Motor neuron (in vitro differentiated cells): ENCODE results near the gene VOPP1. TPM values are rescaled to one million over a fixed set of nuclear protein-coding genes. Genes with fewer than 3 reads are reported as not detected.

Experiments used
- ATAC-seq, 8 experiments: fragments of 200-7000 bp; cut with Tn5 transposase; replicated peaks in 6 of 8; 2 replicates each; pipeline ENCODE4 v1.8.0; 2021; ENCODE audit warnings: mild to moderate bottlenecking in 8 of 8, moderate library complexity in 8 of 8
- H3K27ac ChIP-seq, 2 donors: fragments of 250-450 bp; sonication (Bioruptor Pico); 2 replicates each; pipeline ENCODE4 v1.9.0; 2021; ENCODE audit warnings: antibody characterized with exemption in 2 of 2, mild to moderate bottlenecking in 2 of 2, moderate library complexity in 1 of 2
- H3K4me1 ChIP-seq, 2 donors: fragments of 250-450 bp; sonication (Bioruptor Pico); replicated peaks in 1 of 2; 2 replicates each; pipeline ENCODE4 v1.6.1; 2021; ENCODE audit warnings: antibody characterized with exemption in 2 of 2, mild to moderate bottlenecking in 2 of 2, moderate library complexity in 1 of 2
- H3K4me3 ChIP-seq, 5 donors: fragments of 250-450 bp; sonication (Bioruptor Pico); 2 replicates each; pipeline ENCODE4 v1.9.0; 2021; ENCODE audit warnings: antibody characterized with exemption in 5 of 5, mild to moderate bottlenecking in 5 of 5, moderate library complexity in 4 of 5
- WGBS, 10 experiments: fragments of 450-650 bp; shearing (Covaris generic); methylation state at CpG; one replicate each; pipeline ENCODE4 v1.0.0; 2022; 5-methylcytosine and 5-hydroxymethylcytosine counted together
- in situ Hi-C, 9 experiments: fragments of 400-800 bp; cut with MboI; loops; one replicate each; pipeline ENCODE4 v1.15.0; 2021; ENCODE audit warnings: low sequenced_read_pairs in 9 of 9, low pct_unique_long_range_greater_than_20kb in 2 of 9; ENCODE audit not compliant: unreplicated experiment in 9 of 9
- total RNA-seq, 8 experiments: library from RNA; unstranded; fragments of 300-600 nt; gene quantifications; 2 replicates each; pipeline versions ENCODE4 v1.2.3 to v1.2.4, GENCODE V29; 2022

The VOPP1 gene
- total RNA-seq, 8 experiments from 2014 or later, result 43.9 to 131 (median 56.3) TPM

- 93 to 100% (median 98%) methylated on average over 1 to 6 of the region's 7 CpGs; no CpG with 5 or more reads in 6 of the 10 experiments for WGBS, 10 experiments
- in situ Hi-C loops, result no loop called here
- Histone ChIP-seq H3K27ac (no peak overlapping the region), H3K4me3 (no peak overlapping the region), H3K4me1 (peaks cover 0 to 4% of the 10 kb centered on the region in 2 donors)
- no peak for ATAC-seq
Measured at GRCh38 chr7:55498142-55498541, 74.2 kb downstream of the VOPP1 start.

DNA sequence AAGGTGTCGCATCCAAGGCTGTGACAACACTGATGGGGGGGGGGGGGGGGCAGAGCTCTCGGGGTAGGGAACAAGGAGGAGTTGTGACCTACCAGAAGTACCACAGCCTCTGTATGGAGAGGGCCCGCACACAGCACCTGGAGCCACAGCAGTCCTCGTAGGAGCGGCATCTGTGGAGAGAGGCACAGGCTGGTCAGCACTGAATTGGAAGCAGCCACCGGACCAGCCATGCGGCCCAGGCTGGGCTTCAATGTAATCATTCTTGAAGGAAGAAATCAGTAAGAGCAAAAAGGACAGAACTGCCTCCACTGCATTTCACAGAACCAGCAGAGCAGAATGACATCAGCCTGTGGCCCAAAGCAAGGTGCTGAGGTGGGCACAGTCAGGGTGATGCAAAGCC, 74.8 kb downstream of the VOPP1 start:
- in situ Hi-C loops, result no loop called here
- Histone ChIP-seq H3K27ac (no peak overlapping the region), H3K4me1 (peaks cover 0 to 2% of the 10 kb centered on the region in 2 donors), H3K4me3 (no peak overlapping the region)
- no peak for ATAC-seq
- 80 to 100% (median 100%) methylated on average over 1 to 3 of the region's 7 CpGs; no CpG with 5 or more reads in 7 of the 10 experiments for WGBS, 10 experiments

DNA sequence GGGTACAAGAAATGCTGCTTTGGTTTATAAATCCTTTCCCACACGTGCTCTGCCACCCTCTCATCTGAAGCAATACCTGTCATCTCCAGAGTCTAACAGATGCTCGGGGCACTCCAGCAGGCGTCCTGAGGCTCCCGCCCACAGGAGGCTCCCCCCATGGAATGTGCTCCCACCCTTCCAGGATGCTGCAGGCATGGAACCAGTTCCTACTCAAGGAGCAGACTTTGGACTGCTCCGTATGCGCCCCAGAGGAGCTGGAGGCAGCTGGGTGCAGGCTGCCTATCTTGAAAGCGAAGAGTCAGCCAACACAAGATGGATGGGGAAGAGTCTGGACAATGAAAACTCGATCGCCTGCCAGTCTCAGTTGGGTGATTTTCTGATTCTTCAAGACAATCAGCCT, 75.4 kb downstream of the VOPP1 start:
- no peak for ATAC-seq
- H3K27ac ChIP-seq, result no peak overlapping the region
- no peak overlapping the region for H3K4me3 ChIP-seq
- in situ Hi-C loops, result no loop called here
- 89 to 100% (median 100%) methylated on average over 1 to 5 of the region's 9 CpGs; no CpG with 5 or more reads in 5 of the 10 experiments for WGBS, 10 experiments
- H3K4me1 ChIP-seq, result no peaks in the 10 kb centered on the region

- H3K27ac ChIP-seq, result no peak overlapping the region
- no peak overlapping the region for H3K4me3 ChIP-seq
- ATAC-seq, result no peak
- in situ Hi-C loops, result no loop called here
- WGBS, 10 experiments, result 33 to 100% (median 89%) methylated on average over 1 to 3 of the region's 5 CpGs; no CpG with 5 or more reads in 6 of the 10 experiments
- no peaks in the 10 kb centered on the region for H3K4me1 ChIP-seq
Measured at GRCh38 chr7:55494951-55495350, 77.4 kb downstream of the VOPP1 start.

DNA sequence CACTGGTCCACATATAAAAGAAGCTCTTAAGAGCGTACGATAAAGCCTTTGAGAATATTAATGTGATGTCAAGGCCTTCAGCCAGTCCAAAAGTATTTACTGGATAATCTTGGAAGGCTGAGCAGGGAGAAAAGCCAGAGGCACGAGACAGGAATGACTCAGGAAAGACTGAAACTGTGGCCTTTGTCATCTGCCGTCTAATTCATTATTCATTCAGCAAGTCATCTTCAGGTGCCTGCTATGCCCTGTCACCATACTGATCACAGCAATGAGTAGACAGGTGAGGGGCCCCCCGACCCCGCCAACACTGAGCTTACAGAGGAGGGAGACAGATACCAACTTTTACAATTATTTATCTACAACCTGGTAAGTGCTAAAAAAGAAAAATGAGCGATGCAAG, 78.9 kb downstream of the VOPP1 start:
- ATAC-seq, result peak in 2 of 8 experiments; percentile 53 to 68
- 55 to 100% (median 80%) methylated on average over 2 to 6 of the region's 7 CpGs; no CpG with 5 or more reads in 1 of the 10 experiments for WGBS, 10 experiments
- in situ Hi-C loops, result no loop called here
- Histone ChIP-seq H3K27ac (no peak overlapping the region), H3K4me3 (no peak overlapping the region), H3K4me1 (peaks cover 0 to 4% of the 10 kb centered on the region in 2 donors)

GRCh38 chr7:55491346-55491745, 81.0 kb downstream of the VOPP1 start:
- H3K27ac ChIP-seq, result no peak overlapping the region
- 83 to 100% (median 94%) methylated on average over 1 to 5 of the region's 5 CpGs; no CpG with 5 or more reads in 5 of the 10 experiments for WGBS, 10 experiments
- peaks cover 11 to 13% of the 10 kb centered on the region in 2 donors for H3K4me1 ChIP-seq
- no peak for ATAC-seq
- H3K4me3 ChIP-seq, result no peak overlapping the region
- in situ Hi-C loops, result no loop called here

DNA sequence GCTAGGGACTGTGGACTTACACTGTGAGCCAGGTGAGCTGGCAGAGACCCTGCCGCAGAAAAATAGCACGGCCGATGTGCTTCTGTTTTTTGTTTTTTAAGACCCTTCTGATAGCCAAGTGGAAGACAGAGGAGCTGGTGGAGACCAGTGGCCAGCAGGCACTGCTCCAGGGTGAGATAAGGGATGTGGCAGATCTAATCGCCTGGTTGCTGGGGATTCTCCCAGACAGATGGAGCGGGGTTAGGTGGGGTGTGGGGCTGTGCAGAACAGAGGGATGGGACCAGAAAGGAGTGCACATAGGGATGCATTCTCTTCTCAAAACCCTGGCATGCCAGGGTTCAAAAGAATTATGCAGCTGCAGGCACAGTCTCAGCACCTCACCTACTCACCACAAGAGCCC, 82.2 kb downstream of the VOPP1 start:
- peaks cover 23% of the 10 kb centered on the region in 2 donors for H3K4me1 ChIP-seq
- in situ Hi-C loops, result no loop called here

GRCh38 chr7:55489552-55489951, 82.8 kb downstream of the VOPP1 start:
- no peak for ATAC-seq
- 83 to 100% (median 100%) methylated on average over 1 to 2 of the region's 6 CpGs; no CpG with 5 or more reads in 6 of the 10 experiments for WGBS, 10 experiments
- in situ Hi-C loops, result no loop called here
- Histone ChIP-seq H3K27ac (no peak overlapping the region), H3K4me3 (no peak overlapping the region), H3K4me1 (peaks cover 23 to 27% of the 10 kb centered on the region in 2 donors)

More for the DNA sequence above, 82.2 kb downstream of the VOPP1 start:
- H3K27ac ChIP-seq, result no peak overlapping the region
- ATAC-seq, result no peak
- H3K4me3 ChIP-seq, result no peak overlapping the region
- 73 to 100% (median 97%) methylated on average over 1 to 4 of the region's 5 CpGs; no CpG with 5 or more reads in 6 of the 10 experiments for WGBS, 10 experiments

GRCh38 chr7:55488804-55489340, 83.4 kb downstream of the VOPP1 start:
- H3K27ac ChIP-seq, result no peak overlapping the region

DNA sequence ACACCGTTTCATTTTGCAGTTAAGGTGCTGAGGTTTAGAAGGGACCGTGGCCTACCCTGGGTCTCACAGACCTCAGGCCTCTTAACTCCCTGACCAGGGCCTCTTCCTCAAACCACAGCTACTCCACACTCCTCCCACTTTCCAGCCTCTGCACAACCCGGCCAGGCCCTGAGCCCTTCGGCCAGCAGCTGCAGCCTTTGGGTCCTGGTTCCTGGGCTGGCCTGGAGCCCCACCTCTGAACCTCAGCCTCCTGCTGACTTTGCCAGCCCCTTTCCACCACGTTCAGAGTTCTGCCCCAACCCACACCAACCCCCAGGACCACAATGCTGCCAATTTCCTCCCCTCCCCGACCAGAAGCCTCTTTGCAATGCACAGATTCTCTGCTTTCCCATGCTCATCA, 84.1 kb downstream of the VOPP1 start:
- peaks cover 23 to 27% of the 10 kb centered on the region in 2 donors for H3K4me1 ChIP-seq
- peak in 1 of 8 experiments; percentile 35 for ATAC-seq
- in situ Hi-C loops, result no loop called here
- no peak overlapping the region for H3K27ac ChIP-seq
- 29 to 100% (median 100%) methylated on average over 1 of the region's 6 CpGs; no CpG with 5 or more reads in 5 of the 10 experiments for WGBS, 10 experiments
- no peak overlapping the region for H3K4me3 ChIP-seq

More at GRCh38 chr7:55488804-55489340, 83.4 kb downstream of the VOPP1 start:
- ATAC-seq, result peak in 1 of 8 experiments; percentile 15
- Histone ChIP-seq H3K4me1 (peaks cover 23 to 27% of the 10 kb centered on the region in 2 donors), H3K4me3 (no peak overlapping the region)
- in situ Hi-C loops, result no loop called here
- WGBS, 10 experiments, result 59 to 100% (median 92%) methylated on average over 1 to 3 of the region's 6 CpGs; no CpG with 5 or more reads in 1 of the 10 experiments

DNA sequence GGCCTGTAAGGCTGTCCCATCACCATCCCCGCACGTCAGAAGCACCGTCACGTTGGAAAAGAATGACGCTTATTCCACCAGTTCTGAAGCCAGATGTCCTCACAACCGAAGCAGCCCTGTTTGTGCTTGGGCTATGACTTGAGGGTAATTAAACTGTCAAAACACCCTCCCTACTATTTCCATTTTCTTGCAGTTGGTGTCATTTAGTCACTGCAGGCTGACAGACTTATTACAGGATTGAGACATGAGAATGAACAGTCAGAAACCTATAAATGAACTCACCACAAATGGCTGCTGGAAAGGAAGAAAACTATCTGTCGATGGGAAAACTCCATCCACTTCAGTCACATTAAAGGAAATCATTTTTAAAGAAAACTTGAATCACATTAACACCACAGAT, 85.3 kb downstream of the VOPP1 start:
- in situ Hi-C loops, result no loop called here
- peak in 5 of 8 experiments; percentile 4 to 33 (median 14) for ATAC-seq
- peak overlapping the region; percentile 58 to 79 for H3K27ac ChIP-seq
- H3K4me3 ChIP-seq, result no peak overlapping the region
- peaks cover 23 to 27% of the 10 kb centered on the region in 2 donors for H3K4me1 ChIP-seq
- 40 to 100% (median 86%) methylated on average over 1 to 6 of the region's 7 CpGs for WGBS, 10 experiments

DNA sequence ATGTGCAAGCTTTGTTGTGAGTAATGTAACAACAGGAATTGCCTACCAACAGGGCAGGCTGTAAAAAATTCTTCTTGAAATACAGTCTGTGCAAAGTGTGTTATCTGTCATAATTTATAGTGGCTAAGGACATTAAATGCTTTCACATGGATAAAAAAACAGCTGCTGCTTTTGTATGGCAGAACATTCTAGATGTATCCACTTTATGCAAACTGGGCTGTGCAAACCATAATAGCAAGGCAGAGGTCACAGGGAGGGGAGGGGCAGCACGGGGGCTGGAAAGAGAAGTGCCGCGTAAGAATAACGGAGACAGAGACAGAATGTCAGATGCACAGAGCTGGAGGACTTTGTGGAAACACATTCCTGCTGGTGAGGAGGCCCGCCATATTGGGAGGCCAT, 86.1 kb downstream of the VOPP1 start:
- Histone ChIP-seq H3K4me3 (no peak overlapping the region), H3K4me1 (peaks cover 23 to 27% of the 10 kb centered on the region in 2 donors), H3K27ac (peak overlapping the region; percentile 58 to 79)
- in situ Hi-C loops, result no loop called here
- 12 to 100% (median 88%) methylated on average over 1 to 4 of the region's 5 CpGs; no CpG with 5 or more reads in 5 of the 10 experiments for WGBS, 10 experiments
- ATAC-seq, result peak in 5 of 8 experiments; percentile 55 to 88 (median 78)

- no peak overlapping the region for H3K4me3 ChIP-seq
- WGBS, 10 experiments, result 75 to 100% (median 96%) methylated on average over 1 to 17 of the region's 28 CpGs; no CpG with 5 or more reads in 2 of the 10 experiments
- ATAC-seq, result peak in 2 of 8 experiments; percentile 7 to 12
- peak overlapping the region; percentile 42 to 79 for H3K27ac ChIP-seq
- peaks cover 23 to 27% of the 10 kb centered on the region in 2 donors for H3K4me1 ChIP-seq
- in situ Hi-C loops, result no loop called here
Measured at GRCh38 chr7:55485501-55486191, 86.7 kb downstream of the VOPP1 start.
